ENCODE data around the gene NPAS2.

The NPAS2 gene

DNA sequence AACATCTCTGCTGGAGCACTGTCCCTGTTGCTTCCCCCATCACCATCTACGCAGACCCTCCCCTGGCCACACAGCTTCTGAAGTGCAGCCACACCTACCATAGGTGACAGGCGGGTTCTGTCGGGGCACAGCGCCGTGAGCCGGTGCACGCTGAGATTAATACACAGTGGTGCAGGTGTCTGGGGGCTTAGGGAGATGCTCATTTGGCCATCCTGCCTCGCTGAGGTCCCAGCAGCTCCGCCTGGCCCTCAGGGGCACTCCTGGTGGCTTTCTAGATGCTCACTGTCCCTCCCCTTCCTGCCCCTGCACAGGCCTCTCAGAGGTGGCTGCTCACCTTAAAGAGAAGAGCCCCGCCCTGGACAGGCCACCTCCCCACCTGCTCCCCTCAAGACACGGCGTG, 163.3 kb downstream of the NPAS2 start:
- Histone ChIP-seq H3K27ac (ENCODE audit: low read length) (no peak overlapping the region), H3K9me2 (replicated peaks; ENCODE audit: insufficient read depth, low read length) (no peaks in the 10 kb centered on the region), H2AFZ (ENCODE audit: low read length) (no peak overlapping the region), H3K4me1 (ENCODE audit: low read length) (no peaks in the 10 kb centered on the region), H3K4me2 (ENCODE audit: low read depth, low read length) (no peak overlapping the region), H3K9ac (ENCODE audit: low read length) (no peak overlapping the region), H3K79me2 (ENCODE audit: low read length) (no peaks in the 10 kb centered on the region), H4K20me1 (ENCODE audit: insufficient read depth, low read length) (no peaks in the 10 kb centered on the region), H3K36me3 (replicated peaks; ENCODE audit: insufficient read depth, low read length) (no peaks in the 10 kb centered on the region), H3K9me3 (replicated peaks; ENCODE audit: insufficient read depth, low read length) (no peaks in the 10 kb centered on the region), H3K4me3 (ENCODE audit: low read length) (no peak overlapping the region), H3F3A (ENCODE audit: insufficient read depth, low read length) (no peaks in the 10 kb centered on the region), H3K27me3 (replicated peaks; ENCODE audit: insufficient read depth, low read length) (no peaks in the 10 kb centered on the region)
- TF ChIP-seq, protein P1, sequence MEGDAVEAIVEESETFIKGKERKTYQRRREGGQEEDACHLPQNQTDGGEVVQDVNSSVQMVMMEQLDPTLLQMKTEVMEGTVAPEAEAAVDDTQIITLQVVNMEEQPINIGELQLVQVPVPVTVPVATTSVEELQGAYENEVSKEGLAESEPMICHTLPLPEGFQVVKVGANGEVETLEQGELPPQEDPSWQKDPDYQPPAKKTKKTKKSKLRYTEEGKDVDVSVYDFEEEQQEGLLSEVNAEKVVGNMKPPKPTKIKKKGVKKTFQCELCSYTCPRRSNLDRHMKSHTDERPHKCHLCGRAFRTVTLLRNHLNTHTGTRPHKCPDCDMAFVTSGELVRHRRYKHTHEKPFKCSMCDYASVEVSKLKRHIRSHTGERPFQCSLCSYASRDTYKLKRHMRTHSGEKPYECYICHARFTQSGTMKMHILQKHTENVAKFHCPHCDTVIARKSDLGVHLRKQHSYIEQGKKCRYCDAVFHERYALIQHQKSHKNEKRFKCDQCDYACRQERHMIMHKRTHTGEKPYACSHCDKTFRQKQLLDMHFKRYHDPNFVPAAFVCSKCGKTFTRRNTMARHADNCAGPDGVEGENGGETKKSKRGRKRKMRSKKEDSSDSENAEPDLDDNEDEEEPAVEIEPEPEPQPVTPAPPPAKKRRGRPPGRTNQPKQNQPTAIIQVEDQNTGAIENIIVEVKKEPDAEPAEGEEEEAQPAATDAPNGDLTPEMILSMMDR (IDR thresholded peaks at IDR 0.05; ENCODE audit: low read length) = no peak
- no peak for TF ChIP-seq EZH2 (optimal IDR thresholded peaks at IDR 0.05; ENCODE audit: low read depth, low read length)
- no peak for TF ChIP-seq EZH2phosphoT487 (IDR thresholded peaks at IDR 0.05; ENCODE audit: low read length)
- DNase-seq = no peak

DNA sequence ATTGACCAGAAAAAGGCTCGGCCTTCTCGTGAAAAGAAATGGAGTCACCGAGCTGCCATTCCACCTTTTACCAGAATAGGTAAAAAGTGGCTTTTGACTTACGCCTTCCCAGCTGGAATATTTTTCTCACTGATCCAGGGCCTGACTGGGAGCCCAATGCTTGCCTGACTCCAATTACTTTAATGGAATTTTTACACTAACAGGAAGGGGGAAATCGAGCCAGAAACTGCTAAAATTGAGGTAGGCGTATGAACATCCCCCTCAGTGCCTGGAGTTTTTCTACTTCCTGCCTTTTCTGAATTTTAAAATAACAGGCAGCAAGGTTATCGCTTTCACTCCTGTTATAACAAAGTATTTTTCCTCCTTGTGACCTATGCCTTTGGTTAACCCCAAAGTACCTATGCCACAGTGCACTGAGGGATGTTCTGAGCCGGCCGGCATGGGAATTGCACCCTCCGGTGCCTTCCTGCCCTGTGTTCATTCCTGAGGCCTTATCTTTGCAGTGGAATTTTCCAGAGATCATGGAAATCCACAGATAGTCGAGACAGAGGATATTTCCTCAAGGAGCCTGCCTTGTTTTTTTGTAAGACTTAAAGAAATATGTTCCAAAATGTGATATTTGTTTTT, 163.9 kb downstream of the NPAS2 start:
- H3K36me3 ChIP-seq (replicated peaks; ENCODE audit: insufficient read depth, low read length) = no peaks in the 10 kb centered on the region
- H3K9ac ChIP-seq (ENCODE audit: low read length) = no peak overlapping the region
- no peak for TF ChIP-seq EZH2phosphoT487 (IDR thresholded peaks at IDR 0.05; ENCODE audit: low read length)
- TF ChIP-seq, protein P1 (IDR thresholded peaks at IDR 0.05; ENCODE audit: low read length) = no peak
- no peak for TF ChIP-seq EZH2 (optimal IDR thresholded peaks at IDR 0.05; ENCODE audit: low read depth, low read length)
- no peak overlapping the region for H3K4me2 ChIP-seq (ENCODE audit: low read depth, low read length)
- no peaks in the 10 kb centered on the region for H4K20me1 ChIP-seq (ENCODE audit: insufficient read depth, low read length)
- no peaks in the 10 kb centered on the region for H3K4me1 ChIP-seq (ENCODE audit: low read length)
- no peaks in the 10 kb centered on the region for H3K9me3 ChIP-seq (replicated peaks; ENCODE audit: insufficient read depth, low read length)
- H2AFZ ChIP-seq (ENCODE audit: low read length) = no peak overlapping the region
- H3K27ac ChIP-seq (ENCODE audit: low read length) = no peak overlapping the region
- H3K4me3 ChIP-seq (ENCODE audit: low read length) = no peak overlapping the region
- no peaks in the 10 kb centered on the region for H3K27me3 ChIP-seq (replicated peaks; ENCODE audit: insufficient read depth, low read length)
- no peaks in the 10 kb centered on the region for H3F3A ChIP-seq (ENCODE audit: insufficient read depth, low read length)
- DNase-seq = no peak
- H3K9me2 ChIP-seq (replicated peaks; ENCODE audit: insufficient read depth, low read length) = no peaks in the 10 kb centered on the region
- H3K79me2 ChIP-seq (ENCODE audit: low read length) = no peaks in the 10 kb centered on the region

DNA sequence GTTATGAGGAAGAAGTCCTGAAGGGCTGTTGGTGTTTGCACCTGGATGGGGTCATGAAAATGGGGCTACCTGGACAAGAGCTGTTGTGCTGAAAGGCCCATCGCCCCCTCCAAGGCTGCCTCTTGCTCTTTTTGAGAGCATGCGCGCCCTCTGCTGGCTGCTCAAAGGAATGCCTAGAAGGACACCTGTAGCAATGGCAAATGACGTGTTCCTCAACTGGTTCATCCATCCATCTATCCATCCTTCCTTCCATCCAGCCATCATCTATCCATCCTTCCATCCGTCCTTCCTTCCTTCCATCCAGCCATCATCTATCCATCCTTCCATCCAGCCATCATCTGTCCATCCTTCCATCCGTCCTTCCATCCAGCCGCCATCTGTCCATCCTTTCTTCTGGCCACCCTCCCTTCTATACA, 165.0 kb downstream of the NPAS2 start:
- H3K4me1 ChIP-seq (ENCODE audit: low read length) = no peaks in the 10 kb centered on the region
- no peaks in the 10 kb centered on the region for H3K36me3 ChIP-seq (replicated peaks; ENCODE audit: insufficient read depth, low read length)
- H3K4me2 ChIP-seq (ENCODE audit: low read depth, low read length) = no peak overlapping the region
- H3K27me3 ChIP-seq (replicated peaks; ENCODE audit: insufficient read depth, low read length) = no peaks in the 10 kb centered on the region
- H3K4me3 ChIP-seq (ENCODE audit: low read length) = no peak overlapping the region
- DNase-seq = peak; percentile 70
- no peak overlapping the region for H2AFZ ChIP-seq (ENCODE audit: low read length)
- H3K9me2 ChIP-seq (replicated peaks; ENCODE audit: insufficient read depth, low read length) = no peaks in the 10 kb centered on the region
- H3F3A ChIP-seq (ENCODE audit: insufficient read depth, low read length) = no peaks in the 10 kb centered on the region
- H3K27ac ChIP-seq (ENCODE audit: low read length) = no peak overlapping the region
- TF ChIP-seq, protein P1 (IDR thresholded peaks at IDR 0.05; ENCODE audit: low read length) = peak; percentile 83
- TF ChIP-seq EZH2 (optimal IDR thresholded peaks at IDR 0.05; ENCODE audit: low read depth, low read length) (no peak), EZH2phosphoT487 (IDR thresholded peaks at IDR 0.05; ENCODE audit: low read length) (no peak)
- no peaks in the 10 kb centered on the region for H3K9me3 ChIP-seq (replicated peaks; ENCODE audit: insufficient read depth, low read length)
- no peak overlapping the region for H3K9ac ChIP-seq (ENCODE audit: low read length)
- no peaks in the 10 kb centered on the region for H4K20me1 ChIP-seq (ENCODE audit: insufficient read depth, low read length)
- H3K79me2 ChIP-seq (ENCODE audit: low read length) = no peaks in the 10 kb centered on the region

Data from MM.1S (cell line).